ENCODE data around the gene TEX2.
"Not testable (repeated sequence)": the region's sequence is repeated elsewhere in the genome, so short reads cannot be mapped to it uniquely, and the experiment has no call there.

TEX2 gene

GRCh38 chr17:64212122-64212521 lies 50.9 kb downstream of the TEX2 start:
- DNase-seq: no peak

- DNase-seq: no peak
These were observed 53.1 kb downstream of the TEX2 start for GRCh38 chr17:64209983-64210382.

DNA sequence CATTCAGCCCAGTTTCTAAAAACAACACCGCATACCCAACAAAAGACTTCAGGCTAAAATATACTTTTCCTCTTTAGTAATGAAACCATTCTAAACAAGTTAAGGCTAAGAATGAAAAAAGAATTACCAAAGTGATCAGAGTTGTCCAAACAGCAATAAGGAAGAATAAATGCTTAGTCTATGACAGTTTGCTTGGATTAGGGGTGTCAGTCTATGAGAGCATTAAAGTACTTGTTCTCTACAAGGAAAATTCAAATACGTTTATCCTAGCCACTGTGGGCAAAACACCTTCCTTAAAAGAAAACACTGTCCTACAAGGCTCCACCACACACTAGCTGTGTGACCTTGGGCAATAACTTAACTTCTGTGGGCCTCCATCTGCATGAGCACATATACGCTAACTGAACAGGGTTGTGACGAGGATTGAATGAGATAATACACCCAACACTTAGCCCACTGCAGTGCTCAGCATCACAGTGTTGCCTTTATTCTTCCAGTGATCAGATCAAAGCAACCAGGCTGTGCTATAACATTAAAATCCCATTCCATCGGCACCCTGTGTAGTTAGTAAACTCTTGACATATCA lies 53.6 kb downstream of the TEX2 start:
- DNase-seq: no peak

- DNase-seq: not testable (repeated sequence)
These were observed 54.4 kb downstream of the TEX2 start for GRCh38 chr17:64208656-64209055.

- DNase-seq: no peak
These were observed 57.3 kb downstream of the TEX2 start for GRCh38 chr17:64205804-64206203.

DNA sequence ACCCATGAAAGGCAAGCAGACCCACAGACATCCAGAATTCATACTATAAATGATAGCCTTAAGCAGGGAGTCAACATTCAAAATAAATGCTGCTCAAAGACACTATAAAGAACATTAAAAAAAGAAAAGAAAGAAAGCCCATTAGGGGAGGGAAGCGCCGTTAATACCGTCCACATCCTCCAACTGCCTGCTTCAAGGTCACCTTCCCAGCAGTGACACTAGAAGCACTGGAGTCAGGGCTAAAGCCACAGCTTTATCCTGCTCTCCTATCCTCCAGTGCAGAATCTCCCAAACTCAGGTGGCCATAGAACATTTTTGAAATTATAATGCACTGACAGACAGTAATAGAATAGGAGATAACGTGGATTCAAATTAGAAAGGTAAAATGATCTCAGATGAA lies 59.4 kb downstream of the TEX2 start:
- no peak for DNase-seq

GRCh38 chr17:64202683-64203344 lies 60.2 kb downstream of the TEX2 start:
- peak in 45 of 56 donors; percentile 9 to 85 (median 50) for DNase-seq

DNA sequence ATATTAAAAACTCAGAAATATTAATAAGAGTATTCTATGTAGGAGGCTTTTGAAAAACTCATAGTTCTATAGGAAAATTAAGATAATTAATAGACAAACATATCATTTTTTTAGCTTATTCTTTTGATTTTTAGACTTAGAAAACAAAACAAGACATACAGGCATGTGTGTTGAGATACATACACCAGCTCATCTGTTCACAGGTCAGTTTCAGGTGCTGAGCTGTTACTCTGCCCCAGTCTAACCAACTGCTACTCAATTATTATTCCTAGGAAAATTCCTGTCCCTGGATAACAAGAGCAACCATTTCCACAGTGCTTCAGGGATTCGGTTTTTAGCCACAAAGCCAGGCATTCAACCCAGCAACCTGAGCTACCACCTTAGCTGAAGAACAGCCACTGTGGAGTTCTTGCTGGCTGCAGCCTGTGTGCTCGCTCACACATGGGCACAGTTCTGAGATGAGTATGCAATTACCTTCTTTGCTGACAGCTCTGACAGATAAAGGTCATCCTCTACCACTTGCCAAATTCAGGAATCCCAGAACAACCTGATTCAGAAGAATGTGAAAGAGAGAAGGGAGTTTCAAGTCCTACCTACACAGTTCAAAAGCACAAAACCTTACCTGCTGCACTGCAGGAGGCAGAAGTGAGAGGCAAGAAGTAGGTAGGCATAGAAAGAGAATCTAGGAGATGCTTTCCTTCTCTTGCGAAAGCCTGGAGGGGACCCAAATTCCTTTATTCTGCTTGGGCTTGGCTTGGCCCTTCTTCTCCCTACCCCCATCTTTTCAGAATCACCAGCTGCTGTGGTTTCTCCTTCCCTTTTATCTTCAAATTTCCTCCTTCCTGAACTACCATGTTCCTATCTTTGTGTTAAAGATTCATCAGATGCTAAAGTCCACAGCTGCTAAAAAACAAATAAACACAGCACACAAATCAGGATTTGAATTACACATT lies 62.7 kb downstream of the TEX2 start:
- DNase-seq: no peak

DNA sequence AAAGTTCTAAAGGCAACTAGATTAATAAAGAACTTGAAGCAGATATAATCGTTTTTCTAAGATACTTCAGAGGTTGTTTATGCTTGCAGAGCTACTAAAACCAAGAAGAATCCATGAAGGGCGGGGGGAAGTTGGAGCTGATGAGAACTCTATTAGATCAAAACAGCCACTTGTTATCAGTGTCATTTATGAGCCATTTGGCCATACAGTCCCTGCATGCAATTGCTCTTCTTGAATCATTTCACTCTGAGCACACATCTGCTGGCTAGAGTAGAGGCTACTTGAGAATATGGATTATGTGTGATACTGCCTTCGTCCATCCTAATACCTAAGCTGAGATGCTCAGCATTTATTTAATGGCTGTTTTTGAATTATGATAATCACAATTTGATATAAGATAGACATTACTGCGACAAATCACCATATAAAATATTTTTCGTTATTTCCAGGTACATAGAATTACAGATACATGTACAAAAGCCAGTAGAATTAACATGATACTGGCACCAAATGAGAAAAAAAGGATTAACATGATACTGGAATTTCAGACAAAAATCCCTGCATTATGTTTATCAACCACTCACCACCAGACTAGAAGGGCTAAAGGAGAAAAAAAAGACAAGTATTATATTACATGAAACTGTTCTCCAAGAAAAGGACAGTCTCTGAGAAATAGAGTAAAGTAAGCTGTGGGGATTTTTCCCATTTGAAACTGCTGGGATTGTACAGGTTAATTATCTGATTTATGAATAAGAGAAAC lies 64.5 kb downstream of the TEX2 start:
- no peak for DNase-seq

GRCh38 chr17:64196601-64197000 lies 66.5 kb downstream of the TEX2 start:
- no peak for DNase-seq

DNA sequence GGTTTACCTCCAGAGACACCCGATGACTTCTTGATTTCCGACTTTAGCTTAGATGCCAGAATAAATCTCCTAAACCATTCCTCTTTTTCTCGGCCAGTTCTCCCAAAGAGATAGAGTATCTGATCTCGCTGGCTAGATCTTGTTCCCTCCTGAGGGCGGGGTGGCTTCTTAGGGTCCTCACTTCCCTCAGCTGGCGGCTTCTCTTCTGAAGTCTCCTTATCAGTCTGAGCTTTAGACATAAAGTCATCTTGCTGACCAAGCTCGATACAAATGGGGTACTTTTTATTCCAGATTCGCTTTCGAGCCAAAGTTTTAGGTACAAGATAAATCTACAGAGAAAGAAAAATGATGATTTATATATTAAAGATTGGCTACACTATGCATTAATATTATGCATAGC lies 69.5 kb downstream of the TEX2 start:
- no peak for DNase-seq

DNA sequence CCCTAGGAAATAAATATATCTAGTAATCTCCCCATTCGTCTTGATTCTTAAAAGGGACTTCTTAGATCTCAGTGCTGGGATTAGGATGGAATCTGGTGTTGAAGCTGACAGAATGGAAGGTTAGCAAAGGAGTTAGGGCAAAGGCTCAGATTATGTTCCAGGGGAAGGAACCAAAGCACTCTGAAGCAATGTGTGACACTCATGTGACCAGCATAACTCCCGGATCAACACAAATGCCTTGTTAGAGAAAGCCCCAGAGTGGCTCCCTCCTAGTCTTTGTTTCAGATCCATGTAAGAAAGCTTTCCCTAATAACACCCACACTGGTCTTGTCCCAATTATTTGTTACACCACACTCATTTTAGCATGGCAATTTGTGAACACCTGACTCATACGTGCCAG lies 70.5 kb downstream of the TEX2 start:
- DNase-seq: no peak

DNA sequence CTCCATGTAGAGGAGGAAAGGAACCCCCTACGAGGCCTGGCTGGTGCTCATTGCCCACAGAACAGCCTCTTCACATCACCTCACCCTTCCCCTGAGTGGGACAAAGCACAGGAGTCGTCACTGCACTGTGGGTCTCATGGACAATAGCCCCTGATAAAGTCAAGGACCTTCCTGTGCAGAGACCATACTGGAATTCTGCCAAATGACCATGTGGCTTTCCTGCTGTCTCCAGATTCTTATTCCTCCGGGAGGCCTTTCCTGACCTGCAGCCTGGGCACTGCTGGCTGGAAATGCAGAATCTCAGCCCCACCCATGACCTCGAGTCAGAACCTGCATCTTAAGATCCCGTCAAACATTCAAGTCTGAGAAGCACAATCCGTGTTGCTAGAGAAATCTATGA lies 72.6 kb downstream of the TEX2 start:
- no peak for DNase-seq

DNA sequence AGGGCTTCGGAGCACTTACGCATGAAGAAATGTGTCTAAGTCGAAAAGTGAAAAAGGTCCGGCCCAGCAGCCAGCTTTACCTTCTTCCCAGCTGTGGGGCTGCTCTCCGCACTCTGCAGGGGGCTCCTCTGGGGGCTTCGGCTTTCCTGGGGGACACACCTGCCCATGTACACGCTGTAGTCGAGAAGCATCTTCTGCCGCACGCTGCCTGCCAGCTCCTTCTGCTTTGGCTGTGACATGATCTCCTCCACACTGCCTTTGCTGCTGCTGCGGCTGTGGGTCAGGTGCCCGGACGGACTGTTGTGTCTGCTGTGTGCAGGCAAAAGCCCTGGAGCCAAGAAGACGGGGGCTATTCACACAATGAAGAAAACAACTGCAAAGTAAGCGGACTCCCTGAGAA lies 75.0 kb downstream of the TEX2 start:
- no peak for DNase-seq

DNA sequence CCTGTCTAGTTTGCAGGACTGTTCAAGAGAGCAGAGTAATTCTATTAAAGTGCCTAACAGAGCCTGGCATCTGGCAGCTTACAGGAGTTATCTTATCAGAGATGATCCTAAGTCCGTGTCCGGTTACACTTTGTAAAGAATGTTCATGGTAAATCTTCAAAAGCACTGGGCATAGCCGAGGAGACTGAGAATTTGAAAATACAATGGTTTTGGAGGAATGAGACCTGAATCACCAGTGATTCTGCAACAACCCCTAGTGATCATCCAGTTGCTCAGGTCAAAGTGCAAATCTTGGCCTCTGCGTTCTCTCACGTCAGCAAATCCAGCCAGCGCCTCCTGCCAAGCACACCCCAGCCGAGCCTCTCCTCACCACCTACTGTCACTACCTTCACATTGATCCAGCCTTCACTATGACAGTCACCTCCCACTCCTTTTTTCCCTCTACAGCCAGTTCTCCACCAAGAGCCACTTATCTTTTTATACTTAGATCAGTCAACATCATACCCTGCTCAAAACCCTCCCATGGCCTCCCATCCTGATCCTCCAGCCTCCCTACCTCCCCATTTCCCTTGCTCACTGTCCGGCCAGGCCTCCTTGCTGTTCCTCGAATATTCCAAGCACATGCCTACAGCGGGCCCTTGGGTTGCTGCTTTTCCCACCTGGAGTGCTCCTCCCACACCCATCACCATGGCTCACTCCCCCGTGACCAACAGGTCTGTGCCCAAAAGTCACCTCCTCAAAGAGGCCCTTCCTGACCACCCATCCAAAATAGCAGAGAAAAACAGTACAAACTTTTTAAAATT lies 75.8 kb downstream of the TEX2 start:
- no peak for DNase-seq

DNA sequence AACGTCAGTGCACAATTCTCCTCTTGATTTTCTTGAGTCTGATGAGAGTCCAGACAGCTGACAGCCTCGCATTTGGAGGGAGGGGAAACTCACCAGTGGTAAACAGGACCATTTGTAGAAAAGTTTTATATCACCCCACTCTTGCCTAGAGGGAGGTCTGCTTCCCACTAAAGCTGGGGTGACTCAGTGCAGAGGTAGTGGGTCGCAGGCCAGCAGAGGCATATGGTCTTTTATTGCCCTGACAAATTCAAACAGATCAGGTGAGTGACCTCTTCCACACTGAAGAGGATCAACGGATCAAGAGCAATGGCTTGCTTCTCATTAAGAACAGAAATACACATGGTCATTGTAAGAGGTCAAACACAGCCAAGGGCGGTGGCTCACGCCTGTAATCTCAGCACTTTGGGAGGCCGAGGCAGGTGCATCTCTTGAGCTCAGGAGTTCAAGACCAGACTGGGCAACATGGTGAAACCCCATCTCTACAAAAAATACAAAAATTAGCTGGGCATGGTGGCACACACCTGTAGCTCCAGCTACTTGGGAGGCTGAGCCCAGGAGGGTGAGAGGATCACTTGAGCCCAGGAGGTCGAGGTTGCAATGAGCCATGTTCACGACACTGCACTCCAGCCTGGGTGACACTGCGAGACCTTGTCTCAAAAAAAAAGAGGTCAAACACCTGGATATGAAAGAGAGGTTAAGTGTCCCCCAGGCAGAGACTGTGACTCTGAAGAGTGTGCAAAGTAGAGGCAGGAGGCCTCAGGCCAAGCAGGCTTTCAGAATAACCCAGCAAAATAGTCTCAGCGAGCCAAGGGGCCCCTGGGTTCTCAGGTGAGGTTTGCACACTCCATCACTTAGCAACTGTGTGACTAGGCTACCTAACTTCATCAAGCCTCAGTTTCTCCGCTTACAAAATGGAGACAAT lies 76.6 kb downstream of the TEX2 start:
- no peak for DNase-seq

GRCh38 chr17:64185557-64185956 lies 77.5 kb downstream of the TEX2 start:
- peak in 1 of 56 donors; percentile 4 for DNase-seq

DNA sequence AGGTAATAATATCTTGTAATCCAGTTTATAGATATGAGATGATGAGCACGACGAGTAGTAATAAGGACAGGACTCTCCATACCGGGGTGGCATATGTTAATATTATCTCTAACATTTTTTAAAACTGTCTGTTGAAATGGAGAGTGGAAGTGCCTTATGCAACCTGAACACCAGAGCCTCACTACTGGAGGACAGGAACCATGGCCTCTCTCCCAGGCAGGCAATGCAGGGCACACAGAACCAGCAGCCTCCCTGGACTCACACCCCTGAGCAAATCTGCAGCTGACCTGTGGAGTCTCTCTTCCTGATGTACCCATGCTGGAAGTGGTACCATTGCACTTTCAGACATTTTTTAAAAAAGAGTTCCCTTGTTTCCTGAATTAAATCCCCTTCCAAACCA lies 78.0 kb downstream of the TEX2 start:
- DNase-seq: no peak

- DNase-seq: no peak
These were observed 79.2 kb downstream of the TEX2 start for GRCh38 chr17:64183815-64184214.
